Smooth muscle cell (in vitro differentiated cells): ENCODE results near the gene PRKCD. TPM values are rescaled to one million over a fixed set of nuclear protein-coding genes. Genes with fewer than 3 reads are reported as not detected.

Experiments
- DNase-seq: peaks from one replicate; lab custom pipeline; 2025; ENCODE audit not compliant: unreplicated experiment; lab: John Stamatoyannopoulos, UW
- H2AFZ ChIP-seq: fragments of 200-600 bp; sonication (generic); 2 replicates; pipeline ENCODE4 v1.6.0; 2016; ENCODE audit warnings: antibody characterized with exemption, low read depth, mild to moderate bottlenecking
- H3F3A ChIP-seq: fragments of 200-600 bp; sonication (generic); 2 replicates; pipeline ENCODE4 v1.6.0; 2017; ENCODE audit warnings: antibody characterized with exemption, low read depth
- H3K27ac ChIP-seq: fragments of 200-600 bp; sonication (generic); 2 replicates; pipeline ENCODE4 v1.5.1; 2016; ENCODE audit warnings: low read depth, mild to moderate bottlenecking
- H3K27me3 ChIP-seq: fragments of 200-600 bp; sonication (generic); 2 replicates; pipeline ENCODE4 v1.6.1; 2016; ENCODE audit warnings: low read depth, mild to moderate bottlenecking
- H3K36me3 ChIP-seq: fragments of 200-600 bp; sonication (generic); 2 replicates; pipeline ENCODE4 v1.5.1; 2016; ENCODE audit warnings: low read depth
- H3K4me1 ChIP-seq: fragments of 200-600 bp; sonication (generic); 2 replicates; pipeline ENCODE4 v1.5.1; 2016; ENCODE audit warnings: low read depth
- H3K4me2 ChIP-seq: fragments of 200-600 bp; sonication (generic); 2 replicates; pipeline ENCODE4 v1.6.0; 2016; ENCODE audit warnings: mild to moderate bottlenecking
- H3K4me3 ChIP-seq: fragments of 200-600 bp; sonication (generic); 2 replicates; pipeline ENCODE4 v1.5.1; 2016; ENCODE audit warnings: mild to moderate bottlenecking
- H3K79me2 ChIP-seq: fragments of 200-600 bp; sonication (generic); 2 replicates; pipeline ENCODE4 v1.6.0; 2016; ENCODE audit warnings: low read depth, mild to moderate bottlenecking
- H3K9ac ChIP-seq: fragments of 200-600 bp; sonication (generic); 2 replicates; pipeline ENCODE4 v1.6.0; 2016; ENCODE audit warnings: low read depth
- H3K9me3 ChIP-seq: fragments of 200-600 bp; sonication (generic); replicated peaks from 2 replicates; pipeline ENCODE4 v1.5.1; 2016; ENCODE audit warnings: low read depth
- H4K20me1 ChIP-seq: fragments of 200-600 bp; sonication (generic); 2 replicates; pipeline ENCODE4 v1.6.0; 2016; ENCODE audit warnings: low read depth
- WGBS: methylation state at CpG from one replicate; pipeline ENCODE4 v1.1.7; 2016; ENCODE audit warnings: low lambda C conversion rate; 5-methylcytosine and 5-hydroxymethylcytosine counted together
- polyA plus RNA-seq: library from polyadenylated mRNA; unstranded; fragments of >200 nt; fragmentation: Nextera tagmentation; extraction: Ambion mirVana; gene quantifications from 2 replicates; pipeline ENCODE4 v1.2.1, GENCODE V29; 2016
- total RNA-seq: library from RNA; depleted of rRNA; stranded (reverse); fragments of >200 nt; gene quantifications from 2 replicates; pipeline ENCODE4 v1.2.3, GENCODE V29; 2014
- TF ChIP-seq, protein P1 (sequence below): fragments of 200-600 bp; sonication (generic); IDR thresholded peaks from 2 replicates; pipeline ENCODE4 v1.5.1; 2017; ENCODE audit warnings: borderline replicate concordance, mild to moderate bottlenecking, antibody characterized with exemption; ENCODE audit not compliant: insufficient read depth, poor library complexity, severe bottlenecking

Gene PRKCD
- total RNA-seq (6.1 and 6.5 TPM in 2 replicates), polyA plus RNA-seq (21.3 and 22.5 TPM in 2 replicates)

DNA sequence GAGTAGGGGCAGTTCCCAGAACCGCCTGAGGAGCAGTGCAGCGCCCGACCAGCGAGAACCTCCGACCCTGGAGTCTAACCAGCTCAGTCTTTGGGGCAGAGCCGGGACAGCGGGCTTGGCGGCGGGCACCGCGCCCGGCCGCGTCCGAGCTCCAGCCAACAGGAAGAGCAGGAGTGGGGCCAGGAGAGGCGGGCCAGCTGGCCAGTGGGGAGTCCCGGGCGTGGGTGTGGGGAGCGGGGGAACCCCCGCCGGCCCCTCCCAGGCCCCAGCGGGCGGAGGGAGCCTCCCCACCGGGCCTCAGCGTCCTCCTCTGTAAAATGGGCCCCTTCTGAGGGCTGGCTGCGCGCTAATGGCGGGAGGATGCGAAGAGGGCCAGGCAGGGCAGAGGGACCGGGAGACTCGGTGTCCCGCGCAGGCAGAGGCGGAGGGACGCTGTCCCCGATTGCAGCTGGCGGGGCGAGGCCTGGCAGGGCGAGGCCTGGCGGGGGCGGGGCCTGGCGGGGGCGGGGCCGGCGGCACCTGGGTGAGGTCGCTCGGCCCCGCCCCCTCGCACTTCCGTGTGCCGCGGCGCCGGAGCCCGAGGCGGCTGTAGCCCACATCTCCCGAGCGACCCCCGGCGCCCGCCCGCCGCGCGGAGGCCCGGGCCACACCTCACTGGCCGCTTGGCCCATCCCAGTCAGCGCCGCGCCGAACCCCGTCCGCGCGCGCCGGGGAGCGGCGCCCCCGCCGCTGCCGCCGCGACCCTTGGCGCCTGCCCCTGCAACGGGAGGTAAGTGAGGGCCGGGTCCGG, at the start of gene PRKCD:
Gene PRKCD, plus strand, starts transcription at position 550 of the 790 bp plus-strand sequence. CDS start 17,214 bp downstream, outside the sequence.
- Histone ChIP-seq H3K36me3 (no peaks in the 10 kb centered on the region), H4K20me1 (peaks cover 29% of the 10 kb centered on the region), H3K9me3 (no peaks in the 10 kb centered on the region), H3K4me3 (peak within 1 kb of the TSS; percentile 94), H3K9ac (peak within 1 kb of the TSS; percentile 71), H3K27me3 (peaks cover 3% of the 10 kb centered on the region), H3K27ac (peak within 1 kb of the TSS; percentile 40), H3K4me1 (no peaks in the 10 kb centered on the region), H3K79me2 (no peaks in the 10 kb centered on the region), H3K4me2 (peak within 1 kb of the TSS; percentile 98), H3F3A (no peaks in the 10 kb centered on the region), H2AFZ (peak within 1 kb of the TSS; percentile 97)
- DNase-seq = peak; percentile 76
- 0% methylated on average over 41 of the region's 88 CpGs for WGBS
- TF ChIP-seq, protein P1, sequence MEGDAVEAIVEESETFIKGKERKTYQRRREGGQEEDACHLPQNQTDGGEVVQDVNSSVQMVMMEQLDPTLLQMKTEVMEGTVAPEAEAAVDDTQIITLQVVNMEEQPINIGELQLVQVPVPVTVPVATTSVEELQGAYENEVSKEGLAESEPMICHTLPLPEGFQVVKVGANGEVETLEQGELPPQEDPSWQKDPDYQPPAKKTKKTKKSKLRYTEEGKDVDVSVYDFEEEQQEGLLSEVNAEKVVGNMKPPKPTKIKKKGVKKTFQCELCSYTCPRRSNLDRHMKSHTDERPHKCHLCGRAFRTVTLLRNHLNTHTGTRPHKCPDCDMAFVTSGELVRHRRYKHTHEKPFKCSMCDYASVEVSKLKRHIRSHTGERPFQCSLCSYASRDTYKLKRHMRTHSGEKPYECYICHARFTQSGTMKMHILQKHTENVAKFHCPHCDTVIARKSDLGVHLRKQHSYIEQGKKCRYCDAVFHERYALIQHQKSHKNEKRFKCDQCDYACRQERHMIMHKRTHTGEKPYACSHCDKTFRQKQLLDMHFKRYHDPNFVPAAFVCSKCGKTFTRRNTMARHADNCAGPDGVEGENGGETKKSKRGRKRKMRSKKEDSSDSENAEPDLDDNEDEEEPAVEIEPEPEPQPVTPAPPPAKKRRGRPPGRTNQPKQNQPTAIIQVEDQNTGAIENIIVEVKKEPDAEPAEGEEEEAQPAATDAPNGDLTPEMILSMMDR = peak; percentile 14

DNA sequence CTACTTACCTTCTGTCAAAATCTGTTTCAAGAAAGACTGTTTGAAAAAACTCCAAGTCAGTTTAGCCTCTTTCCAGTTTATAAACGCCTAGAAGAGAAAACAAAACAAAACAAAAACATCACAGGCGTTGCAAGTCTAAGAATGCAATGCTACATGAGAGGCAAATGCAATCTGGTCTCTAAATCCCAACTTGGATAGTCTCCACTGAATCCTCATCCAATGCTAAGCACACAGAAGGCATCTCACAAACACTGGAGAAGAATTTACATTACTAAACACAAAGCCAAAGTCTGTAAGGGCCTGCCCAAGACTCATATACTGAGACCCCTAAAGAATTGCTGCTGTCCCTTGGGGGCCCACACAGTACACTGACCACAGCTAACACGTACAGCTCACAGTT, 49.2 kb upstream of the PRKCD start:
- no peaks in the 10 kb centered on the region for H3K4me1 ChIP-seq
- WGBS = 88% methylated on average over 3 of the region's 3 CpGs

DNA sequence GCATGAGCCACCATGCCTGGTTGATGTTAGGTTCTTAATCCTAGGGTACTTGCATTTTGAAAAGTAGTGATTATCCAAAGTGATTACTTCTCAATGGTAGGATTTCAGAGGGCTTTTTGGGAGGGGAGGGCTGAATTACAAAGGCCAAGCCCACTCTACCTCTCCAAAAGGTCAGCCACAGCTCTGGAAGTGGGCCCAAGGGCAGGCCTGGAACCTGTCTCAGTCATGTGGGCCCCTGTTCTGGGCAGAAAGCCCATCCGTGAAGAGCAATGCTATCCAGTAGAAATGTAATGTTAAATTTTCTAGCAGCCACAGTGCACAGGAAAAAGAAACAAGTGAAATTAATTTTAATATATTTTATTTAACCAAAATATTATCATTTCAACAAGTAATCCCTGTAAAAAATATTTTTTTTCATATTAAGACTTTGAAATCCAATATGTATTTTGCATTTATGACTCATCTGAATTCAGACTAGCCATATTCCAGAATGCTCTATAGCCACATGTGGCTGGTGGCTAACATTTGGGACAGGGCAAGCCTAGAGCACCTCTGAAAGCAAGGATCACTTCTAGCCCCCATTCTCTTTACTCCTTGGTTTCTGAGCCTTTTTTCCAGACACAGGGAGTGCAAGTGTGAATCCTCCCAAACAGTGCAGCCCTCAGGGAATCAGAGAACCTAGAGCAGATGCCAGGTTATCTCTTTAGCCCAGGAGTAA, 47.6 kb upstream of the PRKCD start:
- Histone ChIP-seq H3K36me3 (peaks cover 6% of the 10 kb centered on the region), H2AFZ (no peak overlapping the region), H3K9ac (no peak overlapping the region), H3K27me3 (no peaks in the 10 kb centered on the region), H3K4me1 (no peaks in the 10 kb centered on the region), H3F3A (no peaks in the 10 kb centered on the region), H4K20me1 (peaks cover 5% of the 10 kb centered on the region), H3K27ac (no peak overlapping the region), H3K79me2 (no peaks in the 10 kb centered on the region), H3K4me2 (no peak overlapping the region), H3K9me3 (no peaks in the 10 kb centered on the region), H3K4me3 (no peak overlapping the region)
- DNase-seq = no peak
- TF ChIP-seq, protein P1 = no peak
- WGBS = 94% methylated on average over 1 of the region's 1 CpG

More for the DNA sequence above, 49.2 kb upstream of the PRKCD start:
- H3F3A ChIP-seq = no peaks in the 10 kb centered on the region
- H3K4me2 ChIP-seq = no peak overlapping the region
- peaks cover 2% of the 10 kb centered on the region for H3K36me3 ChIP-seq
- H3K9me3 ChIP-seq = no peaks in the 10 kb centered on the region
- TF ChIP-seq, protein P1 = no peak
- H3K27ac ChIP-seq = no peak overlapping the region
- no peak overlapping the region for H3K9ac ChIP-seq
- no peaks in the 10 kb centered on the region for H3K79me2 ChIP-seq
- H3K4me3 ChIP-seq = no peak overlapping the region
- no peak for DNase-seq
- H3K27me3 ChIP-seq = no peaks in the 10 kb centered on the region
- no peak overlapping the region for H2AFZ ChIP-seq
- peaks cover 5% of the 10 kb centered on the region for H4K20me1 ChIP-seq
